Femur (tissue), 1 donor: ENCODE results near the gene OTOGL.
"Not testable (repeated sequence)": the region's sequence is repeated elsewhere in the genome, so short reads cannot be mapped to it uniquely, and the experiment has no call there.

Experiments used
- DNase-seq: peaks from one replicate; pipeline ENCODE4 v3.0.0-alpha.2; 2017

The OTOGL gene

GRCh38 chr12:80187660-80188090, 88.3 kb downstream of the OTOGL start:
- peak; percentile 74 for DNase-seq

DNA sequence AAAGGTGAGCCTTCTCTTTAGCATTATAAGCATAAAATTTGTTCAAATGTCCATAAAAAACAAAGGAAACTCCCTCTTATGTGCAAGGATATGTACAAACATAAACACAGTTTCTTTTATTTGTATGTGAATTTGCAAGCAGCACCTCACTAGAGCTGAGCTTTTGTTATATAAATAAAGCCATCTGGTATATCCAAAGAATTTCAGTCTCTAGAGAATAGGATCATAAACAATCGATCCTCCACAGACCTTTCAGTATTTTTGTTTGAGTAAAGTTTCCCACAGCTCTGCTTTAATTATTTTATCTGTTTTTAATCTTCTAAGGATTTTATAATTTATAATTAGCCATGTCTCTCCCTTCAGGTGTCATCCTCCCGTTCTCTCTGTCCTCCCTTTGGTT, 89.2 kb downstream of the OTOGL start:
- DNase-seq, result no peak

GRCh38 chr12:80189241-80189640, 89.9 kb downstream of the OTOGL start:
- no peak for DNase-seq

DNA sequence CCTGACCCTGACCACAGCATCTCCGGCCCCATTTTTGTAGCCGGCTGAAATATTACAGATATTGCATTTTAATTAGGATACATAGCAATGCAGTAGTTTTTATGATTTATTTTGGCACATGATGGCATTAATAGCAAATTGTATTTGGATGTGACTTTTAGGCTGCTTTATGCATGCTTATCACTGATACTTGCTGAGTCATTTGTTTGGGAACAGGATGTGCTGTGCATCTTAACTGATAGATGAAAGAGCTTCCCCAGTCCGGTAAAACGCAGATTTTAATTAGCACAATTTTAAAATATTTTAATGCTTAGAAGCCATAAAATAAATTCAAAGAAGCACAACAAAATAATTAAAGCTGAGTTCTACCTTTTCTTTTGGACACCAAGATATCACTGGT, 90.7 kb downstream of the OTOGL start:
- DNase-seq, result no peak

DNA sequence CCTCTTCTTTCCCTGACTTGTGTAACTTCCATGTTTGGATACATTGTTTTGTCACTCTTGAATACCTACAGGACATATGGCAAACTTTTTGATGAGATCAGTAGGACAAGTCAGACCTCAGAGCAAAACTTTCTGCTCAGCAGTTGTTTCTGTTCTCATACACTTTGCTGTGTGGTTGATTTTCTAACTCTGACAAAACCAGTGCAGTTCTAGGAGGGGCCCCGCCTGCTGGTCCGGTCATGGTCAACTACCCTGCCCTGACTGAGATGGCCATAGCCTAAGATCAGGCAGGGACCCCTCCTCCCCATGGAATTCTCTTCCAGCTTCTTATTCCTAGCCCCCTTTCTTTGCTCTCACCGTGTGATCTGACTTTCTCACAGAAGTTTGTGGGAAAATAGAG, 92.8 kb downstream of the OTOGL start:
- DNase-seq, result no peak

GRCh38 chr12:80193865-80194264, 94.5 kb downstream of the OTOGL start:
- no peak for DNase-seq

GRCh38 chr12:80195074-80195726, 95.9 kb downstream of the OTOGL start:
- DNase-seq, result peak; percentile 51

DNA sequence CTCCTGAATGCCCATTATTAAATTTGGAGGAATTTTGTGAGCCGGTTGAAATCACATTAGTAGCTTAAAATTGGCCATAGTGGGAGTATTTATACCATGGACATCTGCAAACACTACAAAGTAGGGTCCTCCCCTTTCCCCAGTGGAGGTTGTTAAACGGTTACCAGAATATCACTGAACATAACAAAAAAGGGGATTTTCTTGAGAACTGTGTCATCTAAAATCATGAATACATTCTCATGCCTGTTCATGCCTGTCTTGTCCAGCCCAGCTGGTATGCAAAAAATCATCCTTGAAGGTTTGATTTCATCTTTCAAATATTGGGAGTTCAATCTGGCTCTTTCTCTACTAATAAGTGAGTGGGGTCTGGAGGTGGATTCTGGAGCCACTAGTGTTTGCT, 96.4 kb downstream of the OTOGL start:
- no peak for DNase-seq

GRCh38 chr12:80196419-80196818, 97.1 kb downstream of the OTOGL start:
- DNase-seq, result no peak

DNA sequence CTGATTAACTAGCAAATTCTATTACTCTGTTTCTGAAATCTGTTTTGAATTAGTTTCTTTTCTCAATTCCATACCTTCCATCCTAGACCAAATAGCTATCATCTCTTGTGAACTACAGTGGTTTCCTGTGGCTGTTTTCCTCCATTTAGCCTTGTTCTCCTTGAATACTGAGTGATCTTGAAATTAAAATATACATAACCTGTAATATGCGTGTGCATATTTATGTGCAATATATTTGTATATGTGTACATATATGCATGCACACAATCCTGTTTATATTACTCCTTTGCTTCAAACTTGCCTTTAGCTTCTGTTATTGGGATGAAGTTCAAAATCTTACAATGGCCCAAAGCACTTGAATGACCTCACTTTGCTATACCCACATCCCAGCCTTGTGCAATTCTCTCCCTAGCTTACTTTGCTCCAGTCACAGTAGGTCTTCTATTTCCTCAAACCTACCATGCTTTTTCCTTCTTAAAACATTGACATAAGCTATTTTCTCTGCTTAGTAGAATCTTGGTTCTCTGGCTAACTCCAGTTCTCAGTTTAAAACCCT, 99.5 kb downstream of the OTOGL start:
- DNase-seq, result no peak

DNA sequence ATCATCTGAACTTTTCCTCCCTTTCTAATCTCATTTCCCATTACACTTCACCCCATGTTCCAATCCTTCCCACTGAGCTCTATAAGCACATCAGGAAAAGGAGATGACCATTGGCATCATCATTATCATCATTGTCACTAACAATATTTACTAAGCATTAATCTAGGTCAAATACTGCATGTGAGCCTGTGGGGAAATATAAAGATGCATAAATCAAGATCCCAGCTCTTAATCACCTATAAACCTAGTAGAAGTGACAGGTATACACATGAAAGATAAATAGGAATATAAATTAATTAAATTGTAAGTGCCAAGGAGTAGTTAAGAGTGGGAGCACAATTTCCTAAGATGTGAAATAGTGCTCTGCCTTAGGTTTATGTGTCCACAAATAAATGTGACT, 100.6 kb downstream of the OTOGL start:
- no peak for DNase-seq

- no peak for DNase-seq
Measured at GRCh38 chr12:80200414-80200813, 101.1 kb downstream of the OTOGL start.

DNA sequence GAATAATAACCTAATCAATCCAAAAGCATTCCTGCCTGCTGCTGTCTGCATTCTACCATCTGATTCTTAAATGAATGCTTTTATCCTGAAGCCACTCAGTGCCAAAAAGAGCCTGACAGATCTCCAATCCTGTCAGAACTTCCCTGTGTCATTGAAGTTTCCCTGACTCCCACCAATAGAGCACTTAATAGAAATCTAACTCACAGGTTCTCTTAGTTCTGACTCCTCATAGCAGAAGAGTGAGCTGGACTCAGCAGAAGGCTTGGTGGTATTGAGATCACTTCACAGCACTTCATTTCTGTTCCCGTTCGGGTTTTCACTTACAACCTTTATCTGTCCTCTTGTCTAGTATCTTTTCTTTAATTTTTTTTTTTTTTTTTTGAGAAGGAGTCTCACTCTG, 102.6 kb downstream of the OTOGL start:
- no peak for DNase-seq

DNA sequence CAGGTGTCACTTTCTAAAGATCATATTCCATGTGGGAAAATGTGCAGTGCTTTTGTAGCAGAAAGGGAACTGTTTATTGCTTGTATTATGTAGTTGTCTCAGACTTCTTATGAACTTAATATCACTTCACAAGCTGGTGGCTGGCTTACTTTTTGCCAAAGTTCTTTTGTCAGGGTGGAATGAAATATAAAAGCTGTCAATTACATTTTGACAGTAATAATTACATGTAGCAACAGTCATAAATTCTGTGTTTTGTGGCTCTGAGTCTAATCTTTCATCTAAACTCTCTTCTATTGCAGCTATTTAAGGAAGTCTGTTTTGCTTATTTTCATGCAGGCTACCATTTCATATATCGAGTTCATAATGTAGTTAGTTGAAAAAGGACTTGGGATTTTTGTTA, 106.6 kb downstream of the OTOGL start:
- no peak for DNase-seq

DNA sequence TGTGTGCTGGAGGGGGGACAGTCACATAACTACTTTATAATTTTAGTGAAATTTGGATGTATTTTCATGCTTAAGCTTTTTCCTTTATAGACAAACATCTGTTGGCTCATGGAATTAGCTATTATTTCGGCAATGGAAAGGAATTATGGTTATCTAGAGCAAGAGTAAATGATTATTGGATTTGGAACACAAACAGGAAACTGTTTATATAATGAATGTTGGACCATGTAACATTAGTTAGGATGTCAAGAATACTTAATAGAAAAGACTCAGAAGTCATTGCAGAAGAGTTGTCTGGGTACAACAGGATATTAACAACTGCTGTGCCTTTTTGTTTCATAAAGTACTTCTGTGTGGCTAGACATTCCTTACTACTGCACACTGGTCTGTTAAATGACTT, 108.7 kb downstream of the OTOGL start:
- no peak for DNase-seq

- no peak for DNase-seq
Measured at GRCh38 chr12:80211671-80212070, 112.3 kb downstream of the OTOGL start.

DNA sequence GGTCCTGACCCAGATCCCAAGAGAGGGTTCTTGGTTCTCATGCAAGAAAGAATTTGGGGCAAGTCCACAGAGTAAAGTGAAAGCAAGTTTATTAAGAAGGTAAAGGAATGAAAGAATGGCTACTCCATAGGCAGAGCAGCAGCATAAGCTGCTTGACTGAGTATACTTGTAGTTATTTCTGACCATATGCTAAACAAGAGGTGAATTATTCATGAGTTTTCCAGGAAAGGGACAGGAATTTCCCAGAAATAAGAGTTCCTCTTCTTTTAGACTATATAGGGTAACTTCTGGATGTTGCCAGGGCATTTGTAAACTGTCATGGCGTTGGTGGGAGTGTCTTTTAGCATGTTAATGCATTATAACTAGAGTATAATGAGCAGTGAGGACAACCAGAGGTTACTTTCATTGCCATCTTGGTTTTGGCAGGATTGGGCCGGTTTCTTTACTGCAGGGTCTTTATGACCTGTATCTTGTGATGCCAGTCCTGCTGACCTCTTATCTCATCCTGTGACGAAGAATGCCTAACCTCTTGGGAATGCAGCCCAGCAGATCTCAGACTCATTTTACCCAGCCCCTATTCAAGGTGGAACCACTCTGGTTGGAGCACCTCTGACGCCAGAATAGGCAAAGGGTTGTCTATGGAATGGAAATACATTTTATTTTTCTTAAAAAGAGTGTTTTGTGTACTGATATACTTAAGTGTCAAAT, 113.8 kb downstream of the OTOGL start:
- DNase-seq, result no peak

GRCh38 chr12:80213871-80214270, 114.5 kb downstream of the OTOGL start:
- no peak for DNase-seq

GRCh38 chr12:80217011-80217535, 117.7 kb downstream of the OTOGL start:
- DNase-seq, result no peak

GRCh38 chr12:80218925-80219324, 119.6 kb downstream of the OTOGL start:
- DNase-seq, result not testable (repeated sequence)

GRCh38 chr12:80219345-80219744, 120.0 kb downstream of the OTOGL start:
- DNase-seq, result no peak

GRCh38 chr12:80222261-80222660, 122.9 kb downstream of the OTOGL start:
- DNase-seq, result no peak

DNA sequence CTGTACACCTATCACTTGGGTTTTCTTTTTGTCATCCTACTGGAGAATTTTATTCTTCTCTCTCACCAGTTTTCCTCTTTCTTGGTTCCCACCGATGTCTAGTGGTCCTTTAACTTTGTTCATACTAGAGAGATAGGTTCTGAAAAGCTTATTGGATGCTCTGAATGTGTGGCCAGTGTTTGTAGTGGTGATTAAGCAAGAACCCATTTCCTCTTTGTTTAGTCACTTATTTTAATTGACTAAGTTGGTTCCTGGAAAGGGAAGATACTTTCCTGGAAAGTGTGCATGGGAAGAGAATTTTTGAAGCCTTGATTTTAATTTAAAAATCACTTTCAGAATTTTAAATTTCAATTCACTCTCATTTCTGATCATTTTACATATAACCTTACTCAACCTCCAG, 127.2 kb downstream of the OTOGL start:
- no peak for DNase-seq

DNA sequence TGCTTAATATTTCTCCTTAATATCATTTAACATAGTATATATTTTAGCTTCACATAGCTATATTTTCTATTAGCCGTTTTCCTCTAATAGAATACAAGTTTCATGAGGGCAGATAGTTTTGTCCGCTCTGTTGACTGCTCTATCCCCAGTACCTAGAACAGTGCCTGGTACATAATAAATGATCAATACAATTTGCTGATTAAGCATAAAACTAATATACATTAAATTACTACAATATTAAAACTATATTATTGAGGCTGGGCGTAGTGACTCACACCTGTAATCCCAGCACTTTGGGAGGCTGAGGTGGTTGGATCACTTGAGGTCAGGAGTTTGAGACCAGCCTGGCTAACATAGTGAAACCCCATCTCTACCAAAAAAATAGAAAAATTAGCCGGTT, 128.6 kb downstream of the OTOGL start:
- not testable (repeated sequence) for DNase-seq
